GM23338 (cell line): ENCODE results near the gene RUBCN. TPM values are rescaled to one million over a fixed set of nuclear protein-coding genes. Genes with fewer than 3 reads are reported as not detected.

Experiments
- ATAC-seq: fragments of 200-7000 bp; cut with Tn5 transposase; 3 replicates; pipeline ENCODE4 v1.9.1; 2020
- DNase-seq: peaks from one replicate; pipeline ENCODE4 v3.0.0-alpha.2; 2015; ENCODE audit warnings: low spot score
- H2AFZ ChIP-seq: fragments of 200-600 bp; sonication (generic); 2 replicates; pipeline ENCODE4 v1.8.0; 2016; ENCODE audit warnings: antibody characterized with exemption, mild to moderate bottlenecking, moderate library complexity
- H3F3A ChIP-seq: fragments of 200-600 bp; sonication (generic); replicated peaks from 2 replicates; pipeline ENCODE4 v1.8.0; 2017; ENCODE audit warnings: antibody characterized with exemption, mixed run types, low read depth
- H3K27ac ChIP-seq: fragments of 200-600 bp; sonication (generic); 2 replicates; pipeline ENCODE4 v1.6.1; 2016; ENCODE audit warnings: low read depth
- H3K27me3 ChIP-seq: fragments of 200-600 bp; sonication (generic); 2 replicates; pipeline ENCODE4 v1.8.0; 2016; ENCODE audit warnings: mild to moderate bottlenecking, mixed run types, moderate library complexity; ENCODE audit not compliant: insufficient read depth
- H3K36me3 ChIP-seq: fragments of 200-600 bp; sonication (generic); 2 replicates; pipeline ENCODE4 v1.8.0; 2016; ENCODE audit warnings: mild to moderate bottlenecking; ENCODE audit not compliant: insufficient read depth
- H3K4me1 ChIP-seq: fragments of 200-600 bp; sonication (generic); 2 replicates; pipeline ENCODE4 v1.8.0; 2016; ENCODE audit warnings: mild to moderate bottlenecking, moderate library complexity; ENCODE audit not compliant: insufficient read depth
- H3K4me2 ChIP-seq: fragments of 200-600 bp; sonication (generic); 2 replicates; pipeline ENCODE4 v1.7.1; 2017; ENCODE audit warnings: mixed run types
- H3K4me3 ChIP-seq: fragments of 200-600 bp; sonication (generic); 2 replicates; pipeline ENCODE4 v1.6.1; 2016; ENCODE audit warnings: mixed run types
- H3K79me2 ChIP-seq: fragments of 200-600 bp; sonication (generic); replicated peaks from 2 replicates; pipeline ENCODE4 v1.8.0; 2017; ENCODE audit warnings: mild to moderate bottlenecking; ENCODE audit not compliant: insufficient read depth
- H3K9me2 ChIP-seq: fragments of 200-600 bp; sonication (generic); 2 replicates; pipeline ENCODE4 v1.8.0; 2017; ENCODE audit not compliant: insufficient read depth
- H4K20me1 ChIP-seq: fragments of 200-600 bp; sonication (generic); replicated peaks from 2 replicates; pipeline ENCODE4 v1.8.0; 2017; ENCODE audit warnings: mild to moderate bottlenecking; ENCODE audit not compliant: insufficient read depth
- H3K27ac Mint-ChIP-seq: 2 replicates; pipeline ENCODE4 v1.8.0; 2020; ENCODE audit warnings: inconsistent platforms, mild to moderate bottlenecking, moderate library complexity, mixed read lengths
- H3K27me3 Mint-ChIP-seq: 3 replicates; pipeline ENCODE4 v1.8.0; 2022; ENCODE audit warnings: low read depth, mild to moderate bottlenecking, moderate library complexity, mixed read lengths, inconsistent platforms; ENCODE audit not compliant: insufficient read depth, poor library complexity
- H3K36me3 Mint-ChIP-seq: 3 replicates; pipeline ENCODE4 v1.8.0; 2021; ENCODE audit warnings: low read depth, mild to moderate bottlenecking, inconsistent platforms, moderate library complexity, mixed read lengths
- H3K4me1 Mint-ChIP-seq: 3 replicates; pipeline ENCODE4 v1.8.0; 2020; ENCODE audit warnings: mild to moderate bottlenecking, inconsistent platforms, mixed read lengths
- H3K4me3 Mint-ChIP-seq: 3 replicates; pipeline ENCODE4 v1.8.0; 2021; ENCODE audit warnings: moderate library complexity, mild to moderate bottlenecking, inconsistent platforms, mixed read lengths
- H3K9me3 Mint-ChIP-seq: 3 replicates; pipeline ENCODE4 v1.8.0; 2020; ENCODE audit warnings: moderate library complexity, mild to moderate bottlenecking, inconsistent platforms, mixed read lengths
- CREB1 ChIP-seq: fragments of 250-450 bp; sonication (Bioruptor Pico); IDR thresholded peaks from 2 replicates; pipeline ENCODE4 v1.5.0; 2020; ENCODE audit warnings: low read depth, mild to moderate bottlenecking, moderate library complexity
- CTCF ChIP-seq, 2 experiments: fragments of 200-600 bp in 1 of 2; sonication (generic) in 1 of 2; conservative IDR thresholded peaks; 2 replicates each; pipeline versions ENCODE4 v1.5.1 to v1.6.1; 2016 to 2017; ENCODE audit warnings: antibody characterized with exemption in 2 of 2, low read depth in 2 of 2, mild to moderate bottlenecking in 2 of 2, moderate library complexity in 1 of 2
- ETS1 ChIP-seq: IDR thresholded peaks from 2 replicates; pipeline ENCODE4 v1.6.1; 2016; ENCODE audit warnings: antibody characterized with exemption
- EZH2 ChIP-seq: fragments of 200-600 bp; sonication (generic); IDR thresholded peaks from one replicate; pipeline ENCODE4 v1.8.0; 2017; ENCODE audit warnings: antibody characterized with exemption, mild to moderate bottlenecking, low read depth; ENCODE audit not compliant: unreplicated experiment
- EZH2phosphoT487 ChIP-seq: fragments of 200-600 bp; sonication (generic); IDR thresholded peaks from one replicate; pipeline ENCODE4 v1.8.1; 2018; ENCODE audit warnings: antibody characterized with exemption; ENCODE audit not compliant: unreplicated experiment
- JUNB ChIP-seq: IDR thresholded peaks from one replicate; pipeline ENCODE4 v1.6.1; 2016; ENCODE audit warnings: antibody characterized with exemption; ENCODE audit not compliant: unreplicated experiment
- NANOG ChIP-seq: IDR thresholded peaks from 2 replicates; pipeline ENCODE4 v1.6.1; 2016; ENCODE audit warnings: antibody characterized with exemption, borderline replicate concordance
- POLR2AphosphoS5 ChIP-seq: IDR thresholded peaks from 2 replicates; pipeline ENCODE4 v1.6.1; 2016; ENCODE audit warnings: antibody characterized with exemption, low read depth
- REST ChIP-seq: IDR thresholded peaks from one replicate; pipeline ENCODE4 v1.6.1; 2018; ENCODE audit warnings: antibody characterized with exemption; ENCODE audit not compliant: unreplicated experiment
- STAT1 ChIP-seq: IDR thresholded peaks from one replicate; pipeline ENCODE4 v1.6.1; 2016; ENCODE audit warnings: antibody characterized with exemption; ENCODE audit not compliant: unreplicated experiment
- ZNF114 ChIP-seq: fragments of 250-450 bp; sonication (Bioruptor Pico); IDR thresholded peaks from 2 replicates; pipeline ENCODE4 v1.5.0; 2020; ENCODE audit warnings: mild to moderate bottlenecking, moderate library complexity
- ZNF331 ChIP-seq: fragments of 250-450 bp; sonication (Bioruptor Pico); IDR thresholded peaks from 2 replicates; pipeline ENCODE4 v1.5.0; 2020; ENCODE audit warnings: low read depth, mild to moderate bottlenecking, moderate library complexity
- ZNF462 ChIP-seq: fragments of 250-450 bp; sonication (Bioruptor Pico); IDR thresholded peaks from 2 replicates; pipeline ENCODE4 v1.5.0; 2020; ENCODE audit warnings: mild to moderate bottlenecking, moderate library complexity
- polyA plus RNA-seq: library from polyadenylated mRNA; unstranded; fragments of >200 nt; fragmentation: Nextera tagmentation; extraction: Ambion mirVana; gene quantifications from 2 replicates; pipeline ENCODE4 v1.2.1, GENCODE V29; 2016
- total RNA-seq: library from RNA; depleted of rRNA; stranded (reverse); fragments of >200 nt; shearing (Covaris generic); gene quantifications from 2 replicates; pipeline ENCODE4 v1.2.3, GENCODE V29; 2014

RUBCN gene
- total and polyA plus RNA-seq, 2 experiments from 2014 or later = 13.1 to 33.2 TPM

- Mint-ChIP-seq H3K4me3 (no peak overlapping the region), H3K9me3 (no peaks in the 10 kb centered on the region), H3K27ac (no peak overlapping the region), H3K36me3 (peaks cover 38% of the 10 kb centered on the region), H3K27me3 (peaks cover 4% of the 10 kb centered on the region), H3K4me1 (no peaks in the 10 kb centered on the region)
- Histone ChIP-seq H3K36me3 (peaks cover 3% of the 10 kb centered on the region; the same call in 1 of the 2 replicates), H3K4me2 (no peak overlapping the region), H3K79me2 (no peaks in the 10 kb centered on the region), H3K9me2 (no peaks in the 10 kb centered on the region), H3K4me3 (no peak overlapping the region), H2AFZ (no peak overlapping the region), H3F3A (no peaks in the 10 kb centered on the region), H3K27me3 (no peaks in the 10 kb centered on the region), H4K20me1 (no peaks in the 10 kb centered on the region; the same call in 1 of the 2 replicates), H3K4me1 (no peaks in the 10 kb centered on the region), H3K27ac (no peak overlapping the region)
- TF ChIP-seq CREB1 (CRISPR knock-in tag) = no peak
- TF ChIP-seq REST = no peak
- TF ChIP-seq STAT1 = no peak
- TF ChIP-seq EZH2 = no peak
- no peak for TF ChIP-seq ETS1
- no peak for TF ChIP-seq NANOG
- TF ChIP-seq CTCF (conservative IDR thresholded peaks at IDR 0.05; ENCODE audit: low read depth in 2 of 2) = no peak
- TF ChIP-seq EZH2phosphoT487 = no peak
- TF ChIP-seq JUNB = no peak
- no peak for TF ChIP-seq ZNF462 (CRISPR knock-in tag)
- no peak for TF ChIP-seq POLR2AphosphoS5
- no peak for TF ChIP-seq ZNF331
- TF ChIP-seq ZNF114 (CRISPR knock-in tag) = no peak
- DNase-seq = no peak
- no peak for ATAC-seq
Measured at GRCh38 chr3:197701841-197702240, 34.9 kb downstream of the RUBCN start.
